ENCODE data around the gene S100A16.

DNA sequence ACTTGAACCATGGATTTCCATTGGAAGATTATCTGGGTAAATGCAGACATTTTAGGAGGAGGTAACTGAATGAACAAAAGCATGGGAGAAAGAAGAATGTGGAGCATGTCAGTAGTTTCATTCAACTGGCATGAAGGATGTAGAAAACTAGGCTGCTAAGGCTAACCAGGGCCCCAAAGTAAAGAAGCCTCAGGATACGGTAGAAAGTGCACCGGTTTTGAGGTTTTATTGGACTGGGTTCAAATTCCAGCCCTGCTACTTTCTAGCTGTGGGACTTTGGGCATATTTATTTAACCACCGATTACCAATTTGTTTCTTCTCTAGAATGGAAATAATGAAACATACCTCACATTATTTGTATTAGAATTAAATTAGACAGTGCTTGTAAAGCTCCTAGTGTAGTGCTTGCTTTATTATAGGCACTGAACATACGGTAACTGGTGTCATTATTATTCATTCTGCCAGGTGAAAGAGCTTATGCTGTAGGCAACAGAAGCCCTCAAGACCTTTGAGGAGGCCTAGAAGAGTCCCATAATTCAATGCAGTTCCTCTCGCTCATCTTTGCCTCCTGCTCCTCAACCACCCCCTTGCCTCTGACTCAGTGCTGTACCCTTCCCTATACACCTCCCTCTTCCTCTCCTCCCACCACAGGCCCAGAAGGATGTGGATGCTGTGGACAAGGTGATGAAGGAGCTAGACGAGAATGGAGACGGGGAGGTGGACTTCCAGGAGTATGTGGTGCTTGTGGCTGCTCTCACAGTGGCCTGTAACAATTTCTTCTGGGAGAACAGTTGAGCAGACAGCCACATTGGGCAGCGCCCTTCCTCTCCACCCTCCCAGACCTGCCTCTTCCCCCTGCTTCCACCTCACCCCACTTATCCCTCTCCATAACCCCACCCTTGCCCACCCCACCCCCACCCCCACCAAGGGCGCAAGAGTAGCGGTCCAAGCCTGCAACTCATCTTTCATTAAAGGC is 18.4 kb upstream of the S100A16 start:
- no peak for TF ChIP-seq CTCF (IDR thresholded peaks at IDR 0.05)
- no peak for TF ChIP-seq POLR2A (IDR thresholded peaks at IDR 0.05)
